Skeletal muscle cell (primary cell): ENCODE results near the gene ZNF284.
"Not testable (repeated sequence)": the region's sequence is repeated elsewhere in the genome, so short reads cannot be mapped to it uniquely, and the experiment has no call there.

Experiments used
- DNase-seq: peaks from one replicate; pipeline ENCODE4 v3.0.0-alpha.2; 2010; ENCODE audit warnings: low read depth
- H3K4me3 ChIP-seq: 2 replicates; pipeline ENCODE4 v1.5.1; 2011; ENCODE audit warnings: low read depth, mild to moderate bottlenecking, control low read depth, low read length, moderate library complexity

Gene ZNF284

GRCh38 chr19:44107751-44108150 lies 35.8 kb downstream of the ZNF284 start:
- no peak overlapping the region for H3K4me3 ChIP-seq
- no peak for DNase-seq

GRCh38 chr19:44109458-44109857 lies 37.5 kb downstream of the ZNF284 start:
- no peak overlapping the region for H3K4me3 ChIP-seq
- no peak for DNase-seq

- DNase-seq = peak; percentile 58
These were observed 40.0 kb downstream of the ZNF284 start for GRCh38 chr19:44111910-44112463.

GRCh38 chr19:44112802-44113137 lies 40.8 kb downstream of the ZNF284 start:
- no peak for DNase-seq
- peak overlapping the region; percentile 78 for H3K4me3 ChIP-seq

More at GRCh38 chr19:44111910-44112463, 40.0 kb downstream of the ZNF284 start:
- peak overlapping the region; percentile 78 for H3K4me3 ChIP-seq

- peak; percentile 95 for DNase-seq
- H3K4me3 ChIP-seq = peak within 1 kb of the TSS; percentile 78
These were observed 41.3 kb downstream of the ZNF284 start, which contains the start of gene ZNF225 for GRCh38 chr19:44113138-44113783. ZNF225 (plus strand) TSS chr19:44113399; CDS start chr19:44115828, 2,429 bp downstream.

- H3K4me3 ChIP-seq = peak overlapping the region; percentile 78
These were observed 41.9 kb downstream of the ZNF284 start for GRCh38 chr19:44113784-44114390.

GRCh38 chr19:44121162-44121561 lies 49.2 kb downstream of the ZNF284 start:
- H3K4me3 ChIP-seq, DNase-seq: not testable (repeated sequence)

More at GRCh38 chr19:44113784-44114390, 41.9 kb downstream of the ZNF284 start:
- DNase-seq = no peak

GRCh38 chr19:44131955-44132354 lies 60.0 kb downstream of the ZNF284 start:
- no peak for DNase-seq
- no peak overlapping the region for H3K4me3 ChIP-seq
